Cerebellar nuclear complex (tissue), 1 donor: ENCODE results near the gene C3orf20.
"Not testable (repeated sequence)": the region's sequence is repeated elsewhere in the genome, so short reads cannot be mapped to it uniquely, and the experiment has no call there.

ENCODE experiments used
- DNase-seq, 2 experiments: peaks; one replicate each; lab custom pipeline; 2025; lab: John Stamatoyannopoulos, UW

Gene C3orf20

GRCh38 chr3:14798231-14798630, 123.3 kb downstream of the C3orf20 start:
- DNase-seq: no peak

GRCh38 chr3:14799146-14799545, 124.2 kb downstream of the C3orf20 start:
- DNase-seq: no peak

- DNase-seq: no peak
Observed at GRCh38 chr3:14801031-14801430, 126.1 kb downstream of the C3orf20 start.

GRCh38 chr3:14801668-14802380, 126.9 kb downstream of the C3orf20 start:
- DNase-seq: no peak

GRCh38 chr3:14802381-14802731, 127.4 kb downstream of the C3orf20 start:
- no peak for DNase-seq

GRCh38 chr3:14803101-14803980, 128.4 kb downstream of the C3orf20 start:
- no peak for DNase-seq

GRCh38 chr3:14803981-14804834, 129.3 kb downstream of the C3orf20 start:
- no peak for DNase-seq

GRCh38 chr3:14804835-14805780, 130.2 kb downstream of the C3orf20 start:
- DNase-seq: no peak

GRCh38 chr3:14805961-14806537, 131.1 kb downstream of the C3orf20 start:
- no peak for DNase-seq

GRCh38 chr3:14806641-14807263, 131.8 kb downstream of the C3orf20 start:
- DNase-seq: no peak

GRCh38 chr3:14808025-14808424, 133.1 kb downstream of the C3orf20 start:
- no peak for DNase-seq

GRCh38 chr3:14808502-14809266, 133.7 kb downstream of the C3orf20 start:
- DNase-seq: no peak

- DNase-seq: not testable (repeated sequence)
Observed at GRCh38 chr3:14809611-14810010, 134.7 kb downstream of the C3orf20 start.

- no peak for DNase-seq
Observed at GRCh38 chr3:14810070-14810791, 135.3 kb downstream of the C3orf20 start.

GRCh38 chr3:14810801-14811661, 136.1 kb downstream of the C3orf20 start:
- no peak for DNase-seq

- no peak for DNase-seq
Observed at GRCh38 chr3:14811684-14812083, 136.7 kb downstream of the C3orf20 start.

GRCh38 chr3:14812196-14812790, 137.4 kb downstream of the C3orf20 start:
- DNase-seq: no peak
